Colonic mucosa (tissue), 4 donors: ENCODE results near the gene CCDC122. TPM values are rescaled to one million over a fixed set of nuclear protein-coding genes. Genes with fewer than 3 reads are reported as not detected.

ENCODE experiments used
- DNase-seq: peaks from one replicate; pipeline ENCODE4 v3.0.0-alpha.2; 2020
- H3K27ac ChIP-seq: fragments of 200-600 bp; one replicate; pipeline ENCODE4 v1.8.0; 2021
- H3K27me3 ChIP-seq: fragments of 200-600 bp; one replicate; pipeline ENCODE4 v1.8.0; 2021
- H3K36me3 ChIP-seq: fragments of 200-600 bp; one replicate; pipeline ENCODE4 v1.8.0; 2021
- H3K4me1 ChIP-seq: fragments of 200-600 bp; one replicate; pipeline ENCODE4 v1.8.0; 2021; ENCODE audit warnings: mild to moderate bottlenecking
- H3K4me3 ChIP-seq: fragments of 200-600 bp; one replicate; pipeline ENCODE4 v1.8.0; 2021
- H3K9ac ChIP-seq, 2 donors: one replicate each; pipeline ENCODE4 v1.7.0; 2013; ENCODE audit warnings: control low read depth in 2 of 2, low read depth in 2 of 2, low read length in 2 of 2
- H3K9me3 ChIP-seq: fragments of 200-600 bp; one replicate; pipeline ENCODE4 v1.8.0; 2021
- CTCF ChIP-seq: fragments of 200-600 bp; IDR thresholded peaks from one replicate; pipeline ENCODE4 v1.8.0; 2022; ENCODE audit warnings: antibody characterized with exemption, mild to moderate bottlenecking
- intact Hi-C: fragments of 100-400 bp; cut with DNase I; formaldehyde crosslinking; loops from one replicate; pipeline ENCODE4 v1.14.1; 2022
- total RNA-seq, 2 donors: library from RNA; stranded (reverse); fragmentation: NEBNext Ultra II Directional in 1 of 2; extraction: Animal tissue kit (Norgen Biotek cat#: 25700) in 1 of 2; gene quantifications; one replicate each; pipeline ENCODE4 v1.2.1, GENCODE V29; 2021
- donor health status: healthy.
- donor health status: DM: no; HTN: no; CAD: no.
- donor health status: DM: no; HTN: no; CAD: no.

CCDC122 gene
- total RNA-seq, 2 donors from 2014 or later = 5.4 to 6.9 TPM

DNA sequence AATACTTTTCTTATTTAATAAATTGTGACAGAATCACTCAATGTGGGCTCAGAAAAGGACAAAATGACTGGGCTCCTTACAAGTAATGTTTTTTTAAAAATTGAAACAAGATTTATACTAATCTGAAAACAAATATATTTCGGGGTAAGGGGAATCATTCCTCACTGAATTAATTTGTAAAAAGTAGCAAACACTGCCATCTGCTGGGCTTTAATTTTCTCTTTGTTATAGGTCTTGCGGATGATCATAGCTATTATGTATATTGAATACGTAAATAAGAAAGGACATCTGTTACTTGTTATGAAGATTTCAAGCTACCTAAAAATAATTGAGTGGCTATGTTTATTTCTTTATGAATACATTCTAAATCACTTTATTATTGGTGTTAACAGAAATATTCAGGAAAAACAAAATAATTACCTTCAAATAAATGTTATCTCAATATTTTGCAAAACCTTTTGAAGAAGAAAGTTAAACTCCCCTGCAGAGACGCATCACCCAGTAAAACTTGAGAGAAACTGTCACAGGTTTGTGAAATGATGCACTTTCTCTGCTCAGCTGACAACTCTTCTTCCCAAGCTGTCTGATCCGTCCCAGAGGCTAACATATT lies 75.0 kb downstream of the CCDC122 start:
- peak; percentile 24 for DNase-seq
- H3K36me3 ChIP-seq = no peaks in the 10 kb centered on the region
- no peak overlapping the region for H3K27ac ChIP-seq
- H3K4me1 ChIP-seq = no peaks in the 10 kb centered on the region
- intact Hi-C loops = loop anchor here (5.0 kb wide), 2 partner anchors 717 to 1207 kb away; no protein-coding TSS in a partner anchor
- H3K27me3 ChIP-seq = no peaks in the 10 kb centered on the region
- H3K4me3 ChIP-seq = no peak overlapping the region
- H3K9me3 ChIP-seq = no peaks in the 10 kb centered on the region
- no peak overlapping the region for H3K9ac ChIP-seq
- peak; percentile 50 for TF ChIP-seq CTCF

- no peak for DNase-seq
- Histone ChIP-seq H3K27me3 (no peaks in the 10 kb centered on the region), H3K9me3 (no peaks in the 10 kb centered on the region), H3K36me3 (no peaks in the 10 kb centered on the region), H3K4me1 (no peaks in the 10 kb centered on the region), H3K9ac (no peak overlapping the region), H3K4me3 (no peak overlapping the region), H3K27ac (no peak overlapping the region)
- no peak for TF ChIP-seq CTCF
- intact Hi-C loops = loop anchor here (5.0 kb wide), 2 partner anchors 715 to 1205 kb away; no protein-coding TSS in a partner anchor
Observed at GRCh38 chr13:43802511-43802910, 77.0 kb downstream of the CCDC122 start.

DNA sequence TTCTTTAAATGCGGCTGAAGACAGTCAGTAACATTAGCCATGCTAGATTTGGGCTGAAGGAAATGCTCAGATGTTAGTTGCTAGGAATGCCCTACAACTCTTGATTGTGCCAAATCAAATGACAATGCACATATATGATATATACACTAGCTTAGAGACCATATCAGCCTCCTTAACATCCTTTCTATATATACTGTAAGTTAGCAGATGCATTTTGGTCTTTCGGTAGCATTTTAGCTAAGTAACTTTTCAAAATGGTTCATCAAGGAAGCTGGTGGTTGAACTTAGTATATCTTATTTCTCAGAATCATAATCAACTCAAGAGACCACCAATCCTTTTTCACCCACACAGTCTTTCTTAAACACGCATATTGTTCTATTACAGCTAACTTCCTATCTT lies 78.7 kb downstream of the CCDC122 start:
- Histone ChIP-seq H3K4me1 (no peaks in the 10 kb centered on the region), H3K4me3 (no peak overlapping the region), H3K27me3 (no peaks in the 10 kb centered on the region), H3K9ac (no peak overlapping the region), H3K36me3 (no peaks in the 10 kb centered on the region), H3K9me3 (no peaks in the 10 kb centered on the region), H3K27ac (no peak overlapping the region)
- intact Hi-C loops = loop anchor here (5.0 kb wide), 2 partner anchors 714 to 1204 kb away; no protein-coding TSS in a partner anchor
- no peak for TF ChIP-seq CTCF
- no peak for DNase-seq

DNA sequence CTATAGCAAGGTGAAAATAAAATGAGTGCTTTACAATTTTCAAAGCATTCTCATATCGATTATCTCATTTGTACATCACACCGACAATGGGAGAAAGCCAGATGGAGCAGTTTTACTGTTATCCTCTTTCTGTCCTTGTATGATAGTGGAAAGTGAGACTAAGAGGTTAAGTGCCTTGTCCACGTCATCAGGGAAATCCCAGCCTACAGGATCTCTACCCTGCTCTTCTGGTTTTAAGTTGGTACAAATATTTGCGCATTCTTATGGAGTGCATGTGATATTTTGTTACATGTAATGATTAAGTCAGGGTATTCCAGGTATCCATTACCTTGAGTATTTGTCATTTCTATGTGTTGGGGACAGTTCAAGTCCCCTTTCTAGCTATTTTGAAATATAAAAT lies 80.3 kb downstream of the CCDC122 start:
- no peak overlapping the region for H3K9ac ChIP-seq
- DNase-seq = no peak
- H3K27ac ChIP-seq = no peak overlapping the region
- no peaks in the 10 kb centered on the region for H3K36me3 ChIP-seq
- no peaks in the 10 kb centered on the region for H3K27me3 ChIP-seq
- TF ChIP-seq CTCF = no peak
- no peak overlapping the region for H3K4me3 ChIP-seq
- no peaks in the 10 kb centered on the region for H3K9me3 ChIP-seq
- H3K4me1 ChIP-seq = no peaks in the 10 kb centered on the region
- intact Hi-C loops = no loop called here

DNA sequence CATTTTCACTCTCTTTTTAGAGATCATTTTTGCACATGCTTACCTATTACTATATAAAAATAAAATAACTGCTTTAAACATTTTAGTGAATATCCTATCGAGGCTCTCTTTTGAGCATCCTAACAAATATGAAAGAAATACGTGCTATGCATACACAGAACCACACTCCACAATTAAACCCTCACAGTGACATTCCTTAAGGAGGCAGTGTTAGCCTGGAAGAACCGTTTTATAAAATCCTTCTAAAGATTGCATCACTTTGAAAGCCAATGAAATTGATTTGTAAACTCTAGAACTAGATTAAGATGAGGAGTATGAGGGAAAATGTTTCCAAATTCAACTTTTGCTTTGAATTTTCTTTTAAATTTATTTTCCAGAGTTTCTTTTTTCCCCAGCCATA lies 81.7 kb downstream of the CCDC122 start:
- Histone ChIP-seq H3K9me3 (no peaks in the 10 kb centered on the region), H3K27me3 (no peaks in the 10 kb centered on the region), H3K27ac (no peak overlapping the region), H3K9ac (no peak overlapping the region), H3K36me3 (no peaks in the 10 kb centered on the region), H3K4me1 (no peaks in the 10 kb centered on the region), H3K4me3 (no peak overlapping the region)
- DNase-seq = no peak
- intact Hi-C loops = no loop called here
- TF ChIP-seq CTCF = no peak
